GOT3 (cell line): ENCODE results near the gene GNL1.
A peak's percentile ranks its signal among the peaks of the same experiment; 100 is the strongest.
"Not testable (repeated sequence)": the region's sequence is repeated elsewhere in the genome, so short reads cannot be mapped to it uniquely, and the experiment has no call there.

Experiments used
- DNase-seq: peaks from one replicate; lab custom pipeline; 2025; ENCODE audit warnings: mixed read lengths; lab: John Stamatoyannopoulos, UW

The GNL1 gene

GRCh38 chr6:30529349-30529875 is 26.9 kb downstream of the GNL1 start:
- DNase-seq, result not testable (repeated sequence)

GRCh38 chr6:30526444-30526843 is 29.8 kb downstream of the GNL1 start:
- not testable (repeated sequence) for DNase-seq

GRCh38 chr6:30521952-30522351 is 34.3 kb downstream of the GNL1 start:
- DNase-seq, result not testable (repeated sequence)

GRCh38 chr6:30521082-30521481 is 35.2 kb downstream of the GNL1 start:
- not testable (repeated sequence) for DNase-seq

- no peak for DNase-seq
Observed at GRCh38 chr6:30520522-30520921, 35.8 kb downstream of the GNL1 start.

- DNase-seq, result not testable (repeated sequence)
Observed at GRCh38 chr6:30518505-30519145, 37.7 kb downstream of the GNL1 start.

- not testable (repeated sequence) for DNase-seq
Observed at GRCh38 chr6:30517767-30518504, 38.4 kb downstream of the GNL1 start.

- DNase-seq, result not testable (repeated sequence)
Observed at GRCh38 chr6:30516754-30517076, 39.6 kb downstream of the GNL1 start.

- DNase-seq, result peak; percentile 58
Observed at GRCh38 chr6:30515944-30516753, 40.1 kb downstream of the GNL1 start.

GRCh38 chr6:30515106-30515505 is 41.2 kb downstream of the GNL1 start:
- no peak for DNase-seq

- no peak for DNase-seq
Observed at GRCh38 chr6:30513451-30513850, 42.8 kb downstream of the GNL1 start.

GRCh38 chr6:30511169-30511546 is 45.1 kb downstream of the GNL1 start:
- DNase-seq, result no peak

- no peak for DNase-seq
Observed at GRCh38 chr6:30510419-30511168, 45.7 kb downstream of the GNL1 start.

GRCh38 chr6:30508890-30509736 is 47.2 kb downstream of the GNL1 start:
- no peak for DNase-seq

GRCh38 chr6:30507849-30508827 is 48.2 kb downstream of the GNL1 start:
- no peak for DNase-seq

GRCh38 chr6:30500421-30501355 is 55.6 kb downstream of the GNL1 start:
- no peak for DNase-seq

- DNase-seq, result not testable (repeated sequence)
Observed at GRCh38 chr6:30498705-30499104, 57.6 kb downstream of the GNL1 start.

GRCh38 chr6:30497714-30498113 is 58.6 kb downstream of the GNL1 start:
- no peak for DNase-seq

GRCh38 chr6:30497261-30497599 is 59.1 kb downstream of the GNL1 start:
- not testable (repeated sequence) for DNase-seq
